HCT116 (cell line): ENCODE results near the gene BET1L. TPM values are rescaled to one million over a fixed set of nuclear protein-coding genes. Genes with fewer than 3 reads are reported as not detected.

Source experiments
- ATAC-seq: fragments of 200-7000 bp; cut with Tn5 transposase; 2 replicates; pipeline ENCODE4 v1.9.1; 2020; ENCODE audit warnings: mild to moderate bottlenecking, moderate library complexity
- BruUV-seq: library from RNA; stranded (reverse); fragments of 400-500 nt; replicated peaks from 2 replicates; lab custom pipeline; 2021; lab: Mats Ljungman, UMichigan
- CTCF ChIA-PET: fragments of 300-600 bp; sonication (Branson Sonifier 250); formaldehyde crosslinking; loops from one replicate; lab custom pipeline; 2021; ENCODE audit warnings: antibody characterized with exemption; lab: Charles Lee
- POLR2A ChIA-PET: fragments of 300-600, 350-600 bp; sonication (Branson Sonifier 250); formaldehyde crosslinking; loops from one replicate; lab custom pipeline; 2021; ENCODE audit warnings: antibody characterized with exemption; lab: Charles Lee
- RAD21 ChIA-PET, 2 experiments: fragments of 300-600 bp; sonication (Branson Sonifier 250); formaldehyde crosslinking; loops; one replicate each; lab custom pipeline; 2023; ENCODE audit warnings: low total read pairs in 2 of 2; ENCODE audit not compliant: uncharacterized antibody in 2 of 2, unreplicated experiment in 2 of 2, low non-redundant PET in 1 of 2; lab: Charles Lee
- DNase-seq: peaks from one replicate; pipeline ENCODE4 v3.0.0-alpha.2; 2010; ENCODE audit warnings: low read depth, low spot score
- H2AFZ ChIP-seq: fragments of 200-600 bp; shearing (Covaris generic), sonication (generic); 2 replicates; pipeline ENCODE4 v1.6.1; 2017; ENCODE audit warnings: low read depth, mixed run types, mixed read lengths, antibody characterized with exemption, low read length; ENCODE audit not compliant: poor library complexity, severe bottlenecking
- H3K27ac ChIP-seq: 2 replicates; pipeline ENCODE4 v1.5.1; 2012; ENCODE audit warnings: low read depth, low read length
- H3K27me3 ChIP-seq: fragments of 200-600 bp; sonication (generic); 2 replicates; pipeline ENCODE4 v1.6.1; 2016; ENCODE audit warnings: mixed run types, low read length, mixed read lengths; ENCODE audit not compliant: insufficient read depth
- H3K36me3 ChIP-seq, 2 experiments: fragments of 200-500 bp in 1 of 2; fragments of 200-600 bp in 1 of 2; sonication (Bioruptor generic) in 1 of 2; sonication (generic) in 1 of 2; 2 replicates each; pipeline versions ENCODE4 v1.5.1 to v1.6.1; 2014 to 2016; ENCODE audit warnings: low read length in 2 of 2, inconsistent platforms in 1 of 2, mixed read lengths in 1 of 2, mixed run types in 1 of 2; ENCODE audit not compliant: insufficient read depth in 2 of 2, control insufficient read depth in 1 of 2
- H3K4me1 ChIP-seq, 2 experiments: fragments of 200-600 bp in 1 of 2; sonication (generic) in 1 of 2; 2 replicates each; pipeline versions ENCODE4 v1.5.1 to v1.6.1; 2012 to 2017; ENCODE audit warnings: low read length in 2 of 2, inconsistent platforms in 1 of 2, mild to moderate bottlenecking in 1 of 2, mixed read lengths in 1 of 2, mixed run types in 1 of 2, moderate library complexity in 1 of 2; ENCODE audit not compliant: insufficient read depth in 2 of 2, control insufficient read depth in 1 of 2
- H3K4me2 ChIP-seq: fragments of 200-600 bp; sonication (generic); 2 replicates; pipeline ENCODE4 v1.6.1; 2017; ENCODE audit warnings: mixed run types, low read length, mixed read lengths
- H3K4me3 ChIP-seq, 2 experiments: fragments of 200-600 bp in 1 of 2; sonication (generic) in 1 of 2; replicated peaks in 1 of 2; 2 replicates each; pipeline ENCODE4 v1.5.1; 2011 to 2016; ENCODE audit warnings: low read length in 2 of 2, control low read depth in 1 of 2, low read depth in 1 of 2, mild to moderate bottlenecking in 1 of 2, mixed read lengths in 1 of 2, mixed run types in 1 of 2
- H3K79me2 ChIP-seq: fragments of 200-600 bp; sonication (generic); 2 replicates; pipeline ENCODE4 v1.6.1; 2017; ENCODE audit warnings: mild to moderate bottlenecking, mixed run types, low read length, moderate library complexity, mixed read lengths; ENCODE audit not compliant: insufficient read depth
- H3K9ac ChIP-seq: fragments of 200-600 bp; sonication (generic); 2 replicates; pipeline ENCODE4 v1.6.1; 2016; ENCODE audit warnings: low read length, mixed read lengths
- H3K9me2 ChIP-seq: fragments of 200-600 bp; sonication (generic), shearing (Covaris generic); 2 replicates; pipeline ENCODE4 v1.6.1; 2017; ENCODE audit warnings: mixed run types, mild to moderate bottlenecking, moderate library complexity; ENCODE audit not compliant: insufficient read depth
- H3K9me3 ChIP-seq, 2 experiments: fragments of 200-500 bp in 1 of 2; fragments of 200-600 bp in 1 of 2; sonication (Bioruptor generic) in 1 of 2; sonication (generic) in 1 of 2; 2 replicates each; pipeline ENCODE4 v1.6.1; 2014 to 2017; ENCODE audit warnings: low read length in 2 of 2, mixed read lengths in 2 of 2, inconsistent platforms in 1 of 2, low read depth in 1 of 2, mild to moderate bottlenecking in 1 of 2, mixed run types in 1 of 2, moderate library complexity in 1 of 2; ENCODE audit not compliant: control insufficient read depth in 1 of 2, insufficient read depth in 1 of 2
- H4K20me1 ChIP-seq: fragments of 200-600 bp; sonication (generic), shearing (Covaris generic); 2 replicates; pipeline ENCODE4 v1.6.1; 2017; ENCODE audit warnings: mixed run types, mild to moderate bottlenecking, moderate library complexity; ENCODE audit not compliant: insufficient read depth
- ATF3 ChIP-seq: IDR thresholded peaks from 2 replicates; pipeline ENCODE4 v1.6.1; 2012
- CEBPB ChIP-seq: IDR thresholded peaks from 2 replicates; pipeline ENCODE4 v1.6.1; 2012; ENCODE audit warnings: low read depth
- EZH2 ChIP-seq: fragments of 200-600 bp; sonication (generic); IDR thresholded peaks from 2 replicates; pipeline ENCODE4 v1.6.1; 2017; ENCODE audit warnings: antibody characterized with exemption, mixed run types
- FOSL1 ChIP-seq: IDR thresholded peaks from 2 replicates; pipeline ENCODE4 v1.6.1; 2012; ENCODE audit warnings: low read depth
- JUND ChIP-seq: IDR thresholded peaks from 2 replicates; pipeline ENCODE4 v1.6.1; 2012
- MAX ChIP-seq: IDR thresholded peaks from 2 replicates; pipeline ENCODE4 v1.6.1; 2012
- REST ChIP-seq: IDR thresholded peaks from 2 replicates; pipeline ENCODE4 v1.6.1; 2012; ENCODE audit warnings: low read depth
- SIN3A ChIP-seq: IDR thresholded peaks from 2 replicates; pipeline ENCODE4 v1.6.1; 2012; ENCODE audit warnings: low read depth
- SP1 ChIP-seq: IDR thresholded peaks from 2 replicates; pipeline ENCODE4 v1.6.1; 2012; ENCODE audit warnings: low read depth
- SRF ChIP-seq: IDR thresholded peaks from 2 replicates; pipeline ENCODE4 v1.6.1; 2012; ENCODE audit warnings: low read depth
- TCF7L2 ChIP-seq: IDR thresholded peaks from 2 replicates; pipeline ENCODE4 v1.7.0; 2011; ENCODE audit warnings: borderline replicate concordance, inconsistent platforms; ENCODE audit not compliant: insufficient read depth, insufficient read length; ENCODE audit errors: extremely low read depth
- ZNF274 ChIP-seq: fragments of 200-500 bp; sonication (Bioruptor generic); IDR thresholded peaks from 2 replicates; pipeline ENCODE4 v1.6.1; 2014; ENCODE audit warnings: mild to moderate bottlenecking, low read depth, low read length, inconsistent platforms
- intact Hi-C: fragments of 100-400 bp; cut with micrococcal nuclease; formaldehyde crosslinking; loops from 2 replicates; pipeline ENCODE4 v1.10.0; 2022
- total RNA-seq: library from RNA; stranded (reverse); gene quantifications from one replicate; pipeline ENCODE4 v1.2.1, GENCODE V29; 2021; ENCODE audit not compliant: unreplicated experiment

Gene BET1L
- total RNA-seq, 1 experiment from 2014 or later = 49.1 TPM

- no peaks in the 10 kb centered on the region for H4K20me1 ChIP-seq
- no peak overlapping the region for H3K4me2 ChIP-seq
- intact Hi-C loops = no loop called here
- peaks cover 47% of the 10 kb centered on the region for H3K79me2 ChIP-seq
- H3K27ac ChIP-seq = no peak overlapping the region
- ChIA-PET RAD21 (no interaction called here), POLR2A (interaction anchor here (1.0 kb wide), 1 partner anchor 18 kb away, joined by 3 read pairs; no protein-coding TSS in a partner anchor), CTCF (no interaction called here)
- H3K4me3 ChIP-seq = no peak overlapping the region
- no TSS peak for BruUV-seq
- no peaks in the 10 kb centered on the region for H3K9me2 ChIP-seq
- ATAC-seq (no peak), DNase-seq (no peak)
- no peak overlapping the region for H3K9ac ChIP-seq
- H3K4me1 ChIP-seq = peaks cover 9 to 13% of the 10 kb centered on the region in 2 experiments
- H3K9me3 ChIP-seq = no peaks in the 10 kb centered on the region
- H2AFZ ChIP-seq = no peak overlapping the region
- H3K27me3 ChIP-seq = no peaks in the 10 kb centered on the region
- no peak for TF ChIP-seq EZH2
- TF ChIP-seq SP1 = no peak
- no peak for TF ChIP-seq REST
- TF ChIP-seq FOSL1 = no peak
- no peak for TF ChIP-seq CEBPB
- TF ChIP-seq SRF = no peak
- TF ChIP-seq MAX = no peak
- TF ChIP-seq ATF3 = no peak
- TF ChIP-seq SIN3A = no peak
- no peak for TF ChIP-seq JUND
- no peak for TF ChIP-seq TCF7L2
- no peak for TF ChIP-seq ZNF274
- peaks cover 39 to 45% of the 10 kb centered on the region in 2 experiments for H3K36me3 ChIP-seq
These were observed 4.5 kb upstream of the BET1L start for GRCh38 chr11:211741-212140.
